Stomach (tissue), 9 donors: ENCODE measurements around the gene FBXW7. TPM values are rescaled to one million over a fixed set of nuclear protein-coding genes. Genes with fewer than 3 reads are reported as not detected.

Experiments used
- DNase-seq, 2 donors: peaks; one replicate each; pipeline versions ENCODE4 v3.0.0 to v3.0.0-alpha.2; 2013 to 2019
- H3K27ac ChIP-seq, 5 donors: fragments of 200-600 bp in 4 of 5; sonication (generic) in 4 of 5; one replicate each; pipeline ENCODE4 v1.5.1; 2013 to 2019; ENCODE audit warnings: mild to moderate bottlenecking in 1 of 5, moderate library complexity in 1 of 5
- H3K27me3 ChIP-seq, 3 donors: fragments of 200-600 bp; sonication (generic); one replicate each; pipeline ENCODE4 v1.5.1; 2017 to 2019; ENCODE audit warnings: mixed run types in 1 of 3
- H3K36me3 ChIP-seq, 4 donors: fragments of 200-600 bp; sonication (generic); 1 replicate in 3 of 4; 2 replicates in 1 of 4; pipeline ENCODE4 v1.5.1; 2016 to 2019
- H3K4me1 ChIP-seq, 4 donors: fragments of 200-600 bp; sonication (generic); one replicate each; pipeline ENCODE4 v1.5.1; 2016 to 2019
- H3K4me3 ChIP-seq, 4 donors: fragments of 200-600 bp; sonication (generic) in 3 of 4; one replicate each; pipeline ENCODE4 v1.5.1; 2016 to 2019; ENCODE audit warnings: mild to moderate bottlenecking in 1 of 4
- H3K9me3 ChIP-seq, 4 donors: fragments of 200-600 bp; sonication (generic); one replicate each; pipeline ENCODE4 v1.5.1; 2016 to 2019
- CTCF ChIP-seq, 7 experiments: fragments of 450-650 bp in 4 of 7; fragments of 200-600 bp in 3 of 7; sonication (generic) in 3 of 7; IDR thresholded peaks; one replicate each; pipeline ENCODE4 v1.5.1; 2016 to 2019; ENCODE audit warnings: antibody characterized with exemption in 7 of 7, control low read depth in 2 of 7, mild to moderate bottlenecking in 1 of 7
- EP300 ChIP-seq: sonication (generic); formaldehyde crosslinking; IDR thresholded peaks from one replicate; pipeline ENCODE4 v1.6.1; 2017; ENCODE audit warnings: antibody characterized with exemption
- POLR2A ChIP-seq, 4 donors: fragments of 450-650 bp; IDR thresholded peaks; one replicate each; pipeline ENCODE4 v1.6.1; 2016; ENCODE audit warnings: antibody characterized with exemption in 4 of 4, control low read depth in 2 of 4, mild to moderate bottlenecking in 1 of 4, moderate library complexity in 1 of 4
- POLR2AphosphoS5 ChIP-seq, 3 donors: sonication (generic); formaldehyde crosslinking; IDR thresholded peaks; one replicate each; pipeline ENCODE4 v1.6.1; 2016; ENCODE audit warnings: antibody characterized with exemption in 3 of 3
- WGBS, 5 donors: extraction: QIAGEN DNeasy Blood & Tissue Kit in 3 of 5; methylation state at CpG; one replicate each; pipeline versions ENCODE4 v1.1.5 to v1.1.7; 2013 to 2018; 5-methylcytosine and 5-hydroxymethylcytosine counted together
- intact Hi-C: fragments of 100-400 bp; cut with DNase I; formaldehyde crosslinking; loops from one replicate; pipeline ENCODE4 v1.15.1; 2023; ENCODE audit warnings: low total_unique reads
- polyA plus RNA-seq, 3 donors: library from polyadenylated mRNA; stranded (reverse); fragments of 200-250 nt; gene quantifications; one replicate each; pipeline ENCODE4 v1.2.3, GENCODE V29; 2013
- small RNA-seq, 4 donors: library from RNA; depleted of rRNA; stranded (forward); fragments of <200 nt; gene quantifications; one replicate each; pipeline ENCODE3, GENCODE V24; 2016
- total RNA-seq, 5 donors: library from RNA; depleted of rRNA; stranded (reverse); fragments of >200 nt; gene quantifications; one replicate each; pipeline versions ENCODE4 v1.1.0 to v1.2.3, GENCODE V29; 2014 to 2016
- donor health status: healthy with polysubstance abuse.
- donor health status: Bipolar disorder and iron deficiency.
- donor health status: healthy.

FBXW7 gene
- total and polyA plus RNA-seq, 8 donors, result 8.7 to 119 (median 25.1) TPM

DNA sequence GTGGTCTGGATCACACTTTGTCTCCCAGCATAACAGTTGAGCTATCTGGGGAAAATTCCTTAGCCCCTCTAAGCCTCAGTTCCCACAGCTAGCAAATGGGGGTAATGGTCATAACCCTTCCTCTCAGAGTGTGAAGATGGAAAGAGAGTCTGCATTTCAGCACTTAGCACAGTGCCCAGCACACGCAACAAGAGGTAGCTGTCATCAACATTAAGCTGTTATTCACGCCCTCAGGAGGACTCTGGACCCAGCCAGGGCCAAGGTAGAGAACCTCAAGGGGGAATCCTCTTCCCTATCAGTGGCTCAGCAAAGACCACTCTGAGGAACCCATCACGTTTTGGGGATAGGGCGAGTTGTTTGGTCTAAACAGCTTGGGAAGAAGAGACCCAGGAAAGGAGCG lies 258.6 kb downstream of the FBXW7 start:
- intact Hi-C loops, result no loop called here
- Histone ChIP-seq H3K36me3 (no peaks in the 10 kb centered on the region), H3K4me3 (no peak overlapping the region), H3K4me1 (peaks cover 5 to 17% (median 9%) of the 10 kb centered on the region in 4 donors), H3K9me3 (no peaks in the 10 kb centered on the region), H3K27ac (peak overlapping the region in 2 of 5 donors; percentile 69 to 74), H3K27me3 (no peaks in the 10 kb centered on the region)
- 89 to 92% (median 90%) methylated on average over 5 of the region's 5 CpGs for WGBS, 5 donors
- DNase-seq, result no peak
- TF ChIP-seq POLR2A (IDR thresholded peaks at IDR 0.05) (no peak), CTCF (IDR thresholded peaks at IDR 0.05) (no peak), EP300 (no peak), POLR2AphosphoS5 (IDR thresholded peaks at IDR 0.05) (no peak)

- DNase-seq, result no peak
- Histone ChIP-seq H3K27me3 (no peaks in the 10 kb centered on the region), H3K9me3 (no peaks in the 10 kb centered on the region), H3K27ac (no peak overlapping the region), H3K4me1 (peaks cover 0 to 6% (median 3%) of the 10 kb centered on the region in 4 donors), H3K4me3 (no peak overlapping the region), H3K36me3 (no peaks in the 10 kb centered on the region)
- intact Hi-C loops, result no loop called here
- WGBS, 5 donors, result 62 to 73% (median 71%) methylated on average over 1 of the region's 1 CpG
- TF ChIP-seq CTCF (IDR thresholded peaks at IDR 0.05) (no peak), EP300 (no peak), POLR2AphosphoS5 (IDR thresholded peaks at IDR 0.05) (no peak), POLR2A (IDR thresholded peaks at IDR 0.05) (no peak)
Observed at GRCh38 chr4:152273343-152273742, 262.5 kb downstream of the FBXW7 start.

Small RNA genes lying within 50 kb of the gene (small RNA-seq; reads per million reads assigned to genes)
- gene MIR3140, result 0 reads per million in 4 donors

Other genes starting within 250 kb of the FBXW7 start
- 1 to 10 TPM in 2 of 5 donors, under 1 TPM in 3; under 0.01 to 5.5 (median 0.58) TPM for gene TMEM154, start 143.9 kb upstream of the FBXW7 start, total RNA-seq
- 1 to 10 TPM in 1 of 3 donors, under 1 TPM in 2; 0.46 to 3.8 (median 0.81) TPM for gene TMEM154, start 143.9 kb upstream of the FBXW7 start, polyA plus RNA-seq
- 1 to 10 TPM in 1 of 5 donors, under 1 TPM in 2, not detected in 2; 0.55 to 4.1 (median 0.89) TPM for gene TIGD4, start 243.6 kb upstream of the FBXW7 start, total RNA-seq
- under 1 TPM in 1 of 3 donors, not detected in 2; 0.20 TPM for gene TIGD4, start 243.6 kb upstream of the FBXW7 start, polyA plus RNA-seq
- 100 to 1,000 TPM in 1 of 5 donors, 10 to 100 TPM in 4; 35.9 to 103 (median 50.0) TPM for gene ARFIP1, start 243.9 kb upstream of the FBXW7 start, total RNA-seq
- 10 to 100 TPM; 15.3 to 31.3 (median 17.1) TPM for gene ARFIP1, start 243.9 kb upstream of the FBXW7 start, polyA plus RNA-seq